Measurements from ENCODE around the gene GFOD1. TPM values are rescaled to one million over a fixed set of nuclear protein-coding genes. Genes with fewer than 3 reads are reported as not detected.

Gene GFOD1
- total and polyA plus RNA-seq, 2 experiments from 2014 or later, result 16.2 to 30.5 TPM

DNA sequence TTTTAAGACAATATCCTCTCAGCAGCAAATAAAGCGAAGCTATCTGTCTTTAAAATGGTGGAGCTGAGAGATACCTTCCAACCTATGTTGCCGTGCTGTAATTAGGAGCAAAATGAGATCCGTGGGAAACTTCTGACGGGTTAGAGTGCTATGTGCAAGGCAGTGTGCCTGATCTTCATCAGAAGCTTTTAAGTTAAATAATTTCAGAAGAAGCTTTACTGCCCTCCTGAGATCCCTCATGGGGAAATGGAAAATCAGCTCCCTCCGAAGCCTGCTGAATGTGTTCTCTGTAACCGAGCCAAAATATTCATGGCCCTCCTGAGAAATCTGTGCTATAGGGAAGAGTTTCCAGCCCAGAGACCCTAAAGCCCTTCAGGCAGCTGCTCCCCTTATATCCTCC lies 115.3 kb downstream of the GFOD1 start:
- Histone ChIP-seq H3K36me3 (no peaks in the 10 kb centered on the region), H3K27ac (peak overlapping the region; percentile 45), H3K27me3 (no peaks in the 10 kb centered on the region), H3K9me3 (ENCODE audit: low read depth) (no peaks in the 10 kb centered on the region), H3K4me1 (ENCODE audit: low read depth) (peaks cover 40% of the 10 kb centered on the region), H3K4me3 (no peak overlapping the region)
- no peak for DNase-seq (ENCODE audit: low read depth in 1 of 2, low spot score in 1 of 2)
- TF ChIP-seq, protein P1, sequence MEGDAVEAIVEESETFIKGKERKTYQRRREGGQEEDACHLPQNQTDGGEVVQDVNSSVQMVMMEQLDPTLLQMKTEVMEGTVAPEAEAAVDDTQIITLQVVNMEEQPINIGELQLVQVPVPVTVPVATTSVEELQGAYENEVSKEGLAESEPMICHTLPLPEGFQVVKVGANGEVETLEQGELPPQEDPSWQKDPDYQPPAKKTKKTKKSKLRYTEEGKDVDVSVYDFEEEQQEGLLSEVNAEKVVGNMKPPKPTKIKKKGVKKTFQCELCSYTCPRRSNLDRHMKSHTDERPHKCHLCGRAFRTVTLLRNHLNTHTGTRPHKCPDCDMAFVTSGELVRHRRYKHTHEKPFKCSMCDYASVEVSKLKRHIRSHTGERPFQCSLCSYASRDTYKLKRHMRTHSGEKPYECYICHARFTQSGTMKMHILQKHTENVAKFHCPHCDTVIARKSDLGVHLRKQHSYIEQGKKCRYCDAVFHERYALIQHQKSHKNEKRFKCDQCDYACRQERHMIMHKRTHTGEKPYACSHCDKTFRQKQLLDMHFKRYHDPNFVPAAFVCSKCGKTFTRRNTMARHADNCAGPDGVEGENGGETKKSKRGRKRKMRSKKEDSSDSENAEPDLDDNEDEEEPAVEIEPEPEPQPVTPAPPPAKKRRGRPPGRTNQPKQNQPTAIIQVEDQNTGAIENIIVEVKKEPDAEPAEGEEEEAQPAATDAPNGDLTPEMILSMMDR (IDR thresholded peaks at IDR 0.05; ENCODE audit: low read depth, low read length), result no peak

DNA sequence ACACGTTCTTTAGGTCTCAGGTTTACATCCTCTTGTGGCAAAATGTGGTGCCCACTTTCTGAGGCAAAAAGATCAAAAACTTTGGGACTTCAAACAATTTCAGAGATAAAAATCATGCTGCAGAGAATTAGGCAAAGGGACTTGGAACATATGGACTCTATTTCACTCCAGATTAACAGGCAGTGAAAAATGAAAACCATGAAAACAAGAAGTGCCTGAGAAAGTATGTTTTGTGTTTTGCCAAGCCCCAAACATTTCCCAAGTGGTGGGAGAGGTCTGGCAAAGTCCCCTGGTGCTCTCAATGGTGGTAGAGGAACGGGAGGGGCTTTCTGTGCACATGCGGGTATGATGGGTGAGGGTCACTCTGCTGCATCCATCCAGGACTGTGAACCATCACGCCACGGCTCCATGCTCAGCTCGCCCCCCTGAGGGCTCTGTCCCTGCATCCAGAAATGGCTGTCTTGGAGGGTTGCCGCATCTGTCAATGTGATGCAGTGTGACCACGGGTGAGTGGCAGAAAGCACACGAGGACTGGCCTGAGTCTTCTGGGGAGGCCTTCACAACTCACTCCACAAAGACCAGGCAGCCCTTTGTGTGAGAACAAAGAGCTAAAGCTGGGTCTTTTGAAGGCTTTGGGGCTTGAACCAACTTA lies 115.9 kb downstream of the GFOD1 start:
- TF ChIP-seq, protein P1 (IDR thresholded peaks at IDR 0.05; ENCODE audit: low read depth, low read length), result no peak
- H3K27me3 ChIP-seq, result no peaks in the 10 kb centered on the region
- peak overlapping the region; percentile 45 for H3K27ac ChIP-seq
- no peak for DNase-seq (ENCODE audit: low read depth in 1 of 2, low spot score in 1 of 2)
- no peaks in the 10 kb centered on the region for H3K36me3 ChIP-seq
- H3K4me1 ChIP-seq (ENCODE audit: low read depth), result peaks cover 42% of the 10 kb centered on the region
- no peaks in the 10 kb centered on the region for H3K9me3 ChIP-seq (ENCODE audit: low read depth)
- no peak overlapping the region for H3K4me3 ChIP-seq

DNA sequence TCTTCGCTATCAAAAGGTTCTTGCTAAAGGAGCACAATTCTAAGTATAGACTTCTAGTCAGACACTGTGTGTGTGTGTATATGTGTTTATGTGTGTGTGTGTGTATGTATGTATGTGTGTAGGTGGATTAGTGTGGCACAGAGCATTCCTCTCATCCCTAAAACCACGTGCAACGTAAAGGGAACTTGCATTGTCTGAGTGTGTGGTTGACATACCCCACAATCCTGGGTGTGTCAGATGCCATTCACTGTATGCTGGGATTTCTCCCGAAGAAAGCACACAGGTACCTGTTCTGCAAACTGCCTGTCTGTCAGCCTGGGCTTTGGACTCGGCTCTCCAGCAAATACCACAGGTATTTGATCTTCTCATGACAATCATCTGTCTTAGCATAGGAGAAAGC lies 116.8 kb downstream of the GFOD1 start:
- Histone ChIP-seq H3K4me1 (ENCODE audit: low read depth) (peaks cover 42% of the 10 kb centered on the region), H3K27me3 (no peaks in the 10 kb centered on the region), H3K27ac (no peak overlapping the region), H3K9me3 (ENCODE audit: low read depth) (no peaks in the 10 kb centered on the region), H3K36me3 (no peaks in the 10 kb centered on the region), H3K4me3 (no peak overlapping the region)
- DNase-seq (ENCODE audit: low read depth in 1 of 2, low spot score in 1 of 2), result no peak
- TF ChIP-seq, protein P1 (IDR thresholded peaks at IDR 0.05; ENCODE audit: low read depth, low read length), result no peak

DNA sequence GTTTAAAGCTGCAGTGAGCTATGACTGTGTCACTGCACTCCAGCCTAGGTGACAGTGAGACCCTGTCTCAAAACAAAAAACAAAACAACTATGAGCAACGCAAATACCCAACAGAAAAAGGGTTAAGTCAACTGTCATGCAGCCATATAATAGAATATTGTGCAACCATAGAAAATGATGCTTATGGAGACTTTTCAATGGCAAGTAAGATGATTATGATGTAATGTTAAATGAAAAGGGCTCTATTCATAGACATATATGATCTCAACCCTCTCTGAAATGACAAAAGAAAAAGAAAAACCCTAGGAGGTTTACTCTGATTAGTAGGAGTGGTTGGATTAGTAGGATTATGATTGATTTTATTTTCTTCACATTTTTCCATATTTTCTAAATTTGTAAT lies 117.8 kb downstream of the GFOD1 start:
- H3K36me3 ChIP-seq, result no peaks in the 10 kb centered on the region
- H3K4me3 ChIP-seq, result no peak overlapping the region
- TF ChIP-seq, protein P1 (IDR thresholded peaks at IDR 0.05; ENCODE audit: low read depth, low read length), result no peak
- no peaks in the 10 kb centered on the region for H3K9me3 ChIP-seq (ENCODE audit: low read depth)
- H3K27me3 ChIP-seq, result no peaks in the 10 kb centered on the region
- H3K27ac ChIP-seq, result no peak overlapping the region
- DNase-seq (ENCODE audit: low read depth in 1 of 2, low spot score in 1 of 2), result no peak
- peaks cover 42% of the 10 kb centered on the region for H3K4me1 ChIP-seq (ENCODE audit: low read depth)

DNA sequence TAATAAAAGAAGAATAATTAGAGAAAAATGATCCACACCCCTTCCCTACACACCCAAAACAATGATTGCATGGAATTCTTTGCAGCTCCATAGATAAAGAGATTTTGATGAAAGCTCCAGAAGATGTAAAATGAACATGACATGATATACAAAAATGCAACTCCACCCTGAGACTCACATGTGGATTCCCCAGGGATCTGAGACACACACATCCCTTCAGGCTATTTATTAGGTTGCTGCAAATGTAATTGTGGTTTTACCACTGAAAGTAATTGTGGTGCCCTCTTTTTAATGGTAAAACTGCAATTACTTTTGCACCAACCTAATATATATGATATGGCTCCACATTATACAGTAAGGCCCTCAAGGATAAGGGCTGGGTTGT lies 118.7 kb downstream of the GFOD1 start:
- H3K9me3 ChIP-seq (ENCODE audit: low read depth), result no peaks in the 10 kb centered on the region
- peaks cover 45% of the 10 kb centered on the region for H3K4me1 ChIP-seq (ENCODE audit: low read depth)
- TF ChIP-seq, protein P1 (IDR thresholded peaks at IDR 0.05; ENCODE audit: low read depth, low read length), result no peak
- no peak overlapping the region for H3K4me3 ChIP-seq
- no peaks in the 10 kb centered on the region for H3K36me3 ChIP-seq
- H3K27me3 ChIP-seq, result no peaks in the 10 kb centered on the region
- no peak for DNase-seq (ENCODE audit: low read depth in 1 of 2, low spot score in 1 of 2)
- no peak overlapping the region for H3K27ac ChIP-seq
